Stomach (tissue), 9 donors: ENCODE measurements around the gene ETFA. TPM values are rescaled to one million over a fixed set of nuclear protein-coding genes. Genes with fewer than 3 reads are reported as not detected.

Experiments used
- DNase-seq, 2 donors: peaks; one replicate each; pipeline versions ENCODE4 v3.0.0 to v3.0.0-alpha.2; 2013 to 2019
- H3K27ac ChIP-seq, 5 donors: fragments of 200-600 bp in 4 of 5; sonication (generic) in 4 of 5; one replicate each; pipeline ENCODE4 v1.5.1; 2013 to 2019; ENCODE audit warnings: mild to moderate bottlenecking in 1 of 5, moderate library complexity in 1 of 5
- H3K27me3 ChIP-seq, 3 donors: fragments of 200-600 bp; sonication (generic); one replicate each; pipeline ENCODE4 v1.5.1; 2017 to 2019; ENCODE audit warnings: mixed run types in 1 of 3
- H3K36me3 ChIP-seq, 4 donors: fragments of 200-600 bp; sonication (generic); 1 replicate in 3 of 4; 2 replicates in 1 of 4; pipeline ENCODE4 v1.5.1; 2016 to 2019
- H3K4me1 ChIP-seq, 4 donors: fragments of 200-600 bp; sonication (generic); one replicate each; pipeline ENCODE4 v1.5.1; 2016 to 2019
- H3K4me3 ChIP-seq, 4 donors: fragments of 200-600 bp; sonication (generic) in 3 of 4; one replicate each; pipeline ENCODE4 v1.5.1; 2016 to 2019; ENCODE audit warnings: mild to moderate bottlenecking in 1 of 4
- H3K9me3 ChIP-seq, 4 donors: fragments of 200-600 bp; sonication (generic); one replicate each; pipeline ENCODE4 v1.5.1; 2016 to 2019
- CTCF ChIP-seq, 7 experiments: fragments of 450-650 bp in 4 of 7; fragments of 200-600 bp in 3 of 7; sonication (generic) in 3 of 7; IDR thresholded peaks; one replicate each; pipeline ENCODE4 v1.5.1; 2016 to 2019; ENCODE audit warnings: antibody characterized with exemption in 7 of 7, control low read depth in 2 of 7, mild to moderate bottlenecking in 1 of 7
- EP300 ChIP-seq: sonication (generic); formaldehyde crosslinking; IDR thresholded peaks from one replicate; pipeline ENCODE4 v1.6.1; 2017; ENCODE audit warnings: antibody characterized with exemption
- POLR2A ChIP-seq, 4 donors: fragments of 450-650 bp; IDR thresholded peaks; one replicate each; pipeline ENCODE4 v1.6.1; 2016; ENCODE audit warnings: antibody characterized with exemption in 4 of 4, control low read depth in 2 of 4, mild to moderate bottlenecking in 1 of 4, moderate library complexity in 1 of 4
- POLR2AphosphoS5 ChIP-seq, 3 donors: sonication (generic); formaldehyde crosslinking; IDR thresholded peaks; one replicate each; pipeline ENCODE4 v1.6.1; 2016; ENCODE audit warnings: antibody characterized with exemption in 3 of 3
- WGBS, 5 donors: extraction: QIAGEN DNeasy Blood & Tissue Kit in 3 of 5; methylation state at CpG; one replicate each; pipeline versions ENCODE4 v1.1.5 to v1.1.7; 2013 to 2018; 5-methylcytosine and 5-hydroxymethylcytosine counted together
- intact Hi-C: fragments of 100-400 bp; cut with DNase I; formaldehyde crosslinking; loops from one replicate; pipeline ENCODE4 v1.15.1; 2023; ENCODE audit warnings: low total_unique reads
- polyA plus RNA-seq, 3 donors: library from polyadenylated mRNA; stranded (reverse); fragments of 200-250 nt; gene quantifications; one replicate each; pipeline ENCODE4 v1.2.3, GENCODE V29; 2013
- total RNA-seq, 5 donors: library from RNA; depleted of rRNA; stranded (reverse); fragments of >200 nt; gene quantifications; one replicate each; pipeline versions ENCODE4 v1.1.0 to v1.2.3, GENCODE V29; 2014 to 2016
- donor health status: healthy with polysubstance abuse.
- donor health status: Bipolar disorder and iron deficiency.
- donor health status: healthy.

The ETFA gene
- total and polyA plus RNA-seq, 8 donors, result 68.2 to 304 (median 109) TPM

DNA sequence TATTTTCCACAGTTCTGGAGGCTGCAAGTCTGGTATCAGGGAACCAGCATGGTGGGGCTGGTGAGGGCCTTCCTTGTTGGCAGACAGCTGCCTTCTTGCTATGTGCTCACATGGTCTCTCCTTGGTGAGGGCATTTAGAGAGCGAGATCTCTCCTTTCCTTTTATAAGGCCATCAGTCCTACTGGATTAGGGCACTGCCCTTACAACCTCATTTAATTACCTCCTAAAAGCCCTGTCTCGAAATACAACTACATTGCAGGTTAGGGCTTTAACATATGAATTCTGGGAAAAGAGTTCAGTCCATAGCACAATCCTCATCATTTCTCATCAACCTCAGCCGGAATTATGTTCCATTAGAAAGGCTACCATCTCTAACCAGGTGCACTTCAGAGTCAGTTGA, 47.2 kb upstream of the ETFA start:
- Histone ChIP-seq H3K9me3 (no peaks in the 10 kb centered on the region), H3K4me1 (peaks cover 0 to 7% (median 0%) of the 10 kb centered on the region in 4 donors), H3K36me3 (peaks cover 0 to 10% (median 0%) of the 10 kb centered on the region in 4 donors), H3K27ac (no peak overlapping the region), H3K4me3 (no peak overlapping the region), H3K27me3 (no peaks in the 10 kb centered on the region)
- DNase-seq, result no peak
- TF ChIP-seq CTCF (IDR thresholded peaks at IDR 0.05), result no peak
- no peak for TF ChIP-seq POLR2AphosphoS5 (IDR thresholded peaks at IDR 0.05)
- no peak for TF ChIP-seq EP300
- no peak for TF ChIP-seq POLR2A (IDR thresholded peaks at IDR 0.05)
- WGBS, 5 donors, result 94 to 98% (median 97%) methylated on average over 3 of the region's 3 CpGs
- intact Hi-C loops, result no loop called here

DNA sequence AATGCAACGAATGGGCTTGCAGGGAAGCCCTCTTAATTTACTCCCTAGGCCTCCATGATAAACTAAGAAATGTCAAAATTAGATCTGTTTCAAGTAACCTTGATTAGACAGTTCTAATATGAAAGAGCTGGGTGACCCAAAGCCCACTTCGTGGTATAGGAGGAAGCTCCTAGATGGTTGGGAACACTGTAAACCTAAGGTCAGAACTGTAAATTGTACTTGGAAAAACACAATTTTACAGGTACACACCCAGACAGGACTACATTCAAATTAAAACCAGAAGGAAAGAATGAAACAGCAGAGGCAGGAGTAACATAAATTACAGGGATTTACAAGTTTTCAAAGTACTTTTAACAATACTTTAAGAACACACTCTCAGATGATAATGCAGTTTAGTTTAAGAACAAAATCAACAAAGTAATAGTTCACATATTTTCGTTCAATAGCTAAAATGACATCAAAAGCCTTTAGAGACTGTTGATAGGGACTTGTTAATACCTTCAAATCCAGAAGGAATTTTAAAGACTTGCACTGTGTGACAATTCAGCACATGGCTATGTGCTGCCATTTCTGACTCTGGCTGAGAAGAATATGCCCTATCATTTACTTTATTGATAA, 43.7 kb upstream of the ETFA start:
- Histone ChIP-seq H3K27me3 (no peaks in the 10 kb centered on the region), H3K4me3 (no peak overlapping the region), H3K4me1 (peaks cover 0 to 7% (median 0%) of the 10 kb centered on the region in 4 donors), H3K36me3 (peaks cover 0 to 10% (median 0%) of the 10 kb centered on the region in 4 donors), H3K9me3 (no peaks in the 10 kb centered on the region), H3K27ac (no peak overlapping the region)
- DNase-seq, result no peak
- intact Hi-C loops, result no loop called here
- TF ChIP-seq POLR2AphosphoS5 (IDR thresholded peaks at IDR 0.05), result no peak
- TF ChIP-seq POLR2A (IDR thresholded peaks at IDR 0.05), result no peak
- no peak for TF ChIP-seq CTCF (IDR thresholded peaks at IDR 0.05)
- no peak for TF ChIP-seq EP300
- WGBS, 5 donors, result 67 to 78% (median 74%) methylated on average over 3 of the region's 3 CpGs

GRCh38 chr15:76353903-76354302, 42.6 kb upstream of the ETFA start:
- DNase-seq, result no peak
- no peaks in the 10 kb centered on the region for H3K9me3 ChIP-seq
- H3K27ac ChIP-seq, result no peak overlapping the region
- no peak overlapping the region for H3K4me3 ChIP-seq
- WGBS, 5 donors, result 87 to 99% (median 93%) methylated on average over 10 of the region's 10 CpGs
- intact Hi-C loops, result no loop called here
- H3K36me3 ChIP-seq, result peaks cover 0 to 4% (median 0%) of the 10 kb centered on the region in 4 donors
- H3K4me1 ChIP-seq, result no peaks in the 10 kb centered on the region
- no peak for TF ChIP-seq EP300
- no peak for TF ChIP-seq CTCF (IDR thresholded peaks at IDR 0.05)
- no peak for TF ChIP-seq POLR2AphosphoS5 (IDR thresholded peaks at IDR 0.05)
- TF ChIP-seq POLR2A (IDR thresholded peaks at IDR 0.05), result no peak
- no peaks in the 10 kb centered on the region for H3K27me3 ChIP-seq

DNA sequence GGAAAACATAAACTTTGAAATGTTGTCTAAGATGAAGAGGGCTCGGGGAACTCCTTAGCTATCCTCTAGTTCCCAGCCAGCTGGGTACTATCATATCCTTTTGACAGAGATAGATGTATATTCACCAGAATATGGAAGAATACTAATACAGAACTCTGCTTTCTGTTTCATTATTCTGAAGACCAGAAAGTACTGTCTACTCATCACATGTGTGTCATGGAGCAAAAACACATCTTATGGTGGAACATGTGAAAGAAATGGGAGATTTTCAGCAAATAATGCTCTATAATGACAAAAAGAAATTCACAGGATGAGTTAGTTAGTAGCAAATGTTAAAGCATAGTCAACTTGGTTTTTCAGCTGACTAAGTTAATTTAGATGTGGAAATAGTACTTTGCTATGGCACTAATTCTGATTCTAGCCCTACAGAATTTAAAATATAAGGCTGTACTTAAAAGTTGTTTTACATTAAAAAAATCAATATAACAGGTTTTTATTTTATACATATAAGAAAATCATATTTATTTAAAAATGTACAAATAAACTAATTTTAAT, 41.8 kb upstream of the ETFA start:
- Histone ChIP-seq H3K4me3 (no peak overlapping the region), H3K9me3 (no peaks in the 10 kb centered on the region), H3K4me1 (no peaks in the 10 kb centered on the region), H3K27me3 (no peaks in the 10 kb centered on the region), H3K36me3 (peaks cover 0 to 4% (median 0%) of the 10 kb centered on the region in 4 donors), H3K27ac (no peak overlapping the region)
- intact Hi-C loops, result no loop called here
- no peak for DNase-seq
- no peak for TF ChIP-seq EP300
- 90 to 95% (median 92%) methylated on average over 1 of the region's 1 CpG for WGBS, 5 donors
